AG09319 (cell line): ENCODE data around the gene HMGB1.

Experiments used
- DNase-seq: peaks from one replicate; pipeline ENCODE4 v3.0.0-alpha.2; 2010; ENCODE audit warnings: low read depth; ENCODE audit errors: extremely low read depth
- TF ChIP-seq, protein P1 (sequence below): IDR thresholded peaks from 2 replicates; pipeline ENCODE4 v1.5.1; 2011; ENCODE audit warnings: low read depth, mild to moderate bottlenecking, inconsistent platforms, low read length, moderate library complexity

The HMGB1 gene

GRCh38 chr13:30440910-30441703 is 24.6 kb downstream of the HMGB1 start:
- no peak for DNase-seq
- TF ChIP-seq, protein P1, sequence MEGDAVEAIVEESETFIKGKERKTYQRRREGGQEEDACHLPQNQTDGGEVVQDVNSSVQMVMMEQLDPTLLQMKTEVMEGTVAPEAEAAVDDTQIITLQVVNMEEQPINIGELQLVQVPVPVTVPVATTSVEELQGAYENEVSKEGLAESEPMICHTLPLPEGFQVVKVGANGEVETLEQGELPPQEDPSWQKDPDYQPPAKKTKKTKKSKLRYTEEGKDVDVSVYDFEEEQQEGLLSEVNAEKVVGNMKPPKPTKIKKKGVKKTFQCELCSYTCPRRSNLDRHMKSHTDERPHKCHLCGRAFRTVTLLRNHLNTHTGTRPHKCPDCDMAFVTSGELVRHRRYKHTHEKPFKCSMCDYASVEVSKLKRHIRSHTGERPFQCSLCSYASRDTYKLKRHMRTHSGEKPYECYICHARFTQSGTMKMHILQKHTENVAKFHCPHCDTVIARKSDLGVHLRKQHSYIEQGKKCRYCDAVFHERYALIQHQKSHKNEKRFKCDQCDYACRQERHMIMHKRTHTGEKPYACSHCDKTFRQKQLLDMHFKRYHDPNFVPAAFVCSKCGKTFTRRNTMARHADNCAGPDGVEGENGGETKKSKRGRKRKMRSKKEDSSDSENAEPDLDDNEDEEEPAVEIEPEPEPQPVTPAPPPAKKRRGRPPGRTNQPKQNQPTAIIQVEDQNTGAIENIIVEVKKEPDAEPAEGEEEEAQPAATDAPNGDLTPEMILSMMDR: no peak

DNA sequence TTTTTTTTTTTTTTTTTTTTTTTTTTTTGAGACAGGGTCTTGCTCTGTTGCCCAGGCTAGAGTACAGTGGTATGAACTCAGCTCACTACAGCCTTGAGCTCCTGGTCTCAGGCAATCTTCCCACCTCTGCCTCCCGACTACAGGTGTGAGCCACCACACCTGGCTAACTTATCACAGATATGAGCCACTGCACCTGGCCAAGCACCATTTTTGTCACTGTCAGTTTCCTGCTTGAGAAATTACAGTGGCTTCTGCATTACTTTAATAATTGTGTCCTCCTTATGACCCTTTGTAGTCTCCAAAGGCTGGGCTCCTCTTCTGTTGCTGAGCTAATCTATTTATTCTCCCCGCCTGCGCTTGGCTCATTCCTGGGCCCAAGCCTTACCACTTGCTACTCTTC is 27.4 kb downstream of the HMGB1 start:
- TF ChIP-seq, protein P1: no peak
- DNase-seq: no peak

DNA sequence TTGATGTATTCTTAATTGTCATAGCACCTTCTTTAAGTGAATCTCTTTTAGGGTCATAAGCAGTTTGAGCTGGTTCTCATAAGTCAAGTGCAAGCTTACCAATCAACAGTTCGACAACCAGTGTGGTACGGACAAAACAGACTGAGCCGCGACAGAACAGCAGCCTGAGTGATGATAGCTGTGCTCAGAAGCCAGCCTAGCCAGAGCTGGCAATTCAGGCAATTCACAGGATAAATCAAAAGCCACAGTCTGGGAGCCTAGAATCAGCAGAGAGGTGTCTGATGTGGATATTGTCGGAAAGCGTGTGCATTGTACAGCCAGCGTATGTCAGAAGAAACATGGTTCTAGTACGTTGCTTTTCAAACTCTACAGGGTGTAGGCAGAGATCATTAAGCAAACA is 28.6 kb downstream of the HMGB1 start:
- TF ChIP-seq, protein P1: no peak

GRCh38 chr13:30435911-30436451 is 29.8 kb downstream of the HMGB1 start:
- DNase-seq: no peak
- TF ChIP-seq, protein P1: no peak

More for the DNA sequence above, 28.6 kb downstream of the HMGB1 start:
- no peak for DNase-seq

DNA sequence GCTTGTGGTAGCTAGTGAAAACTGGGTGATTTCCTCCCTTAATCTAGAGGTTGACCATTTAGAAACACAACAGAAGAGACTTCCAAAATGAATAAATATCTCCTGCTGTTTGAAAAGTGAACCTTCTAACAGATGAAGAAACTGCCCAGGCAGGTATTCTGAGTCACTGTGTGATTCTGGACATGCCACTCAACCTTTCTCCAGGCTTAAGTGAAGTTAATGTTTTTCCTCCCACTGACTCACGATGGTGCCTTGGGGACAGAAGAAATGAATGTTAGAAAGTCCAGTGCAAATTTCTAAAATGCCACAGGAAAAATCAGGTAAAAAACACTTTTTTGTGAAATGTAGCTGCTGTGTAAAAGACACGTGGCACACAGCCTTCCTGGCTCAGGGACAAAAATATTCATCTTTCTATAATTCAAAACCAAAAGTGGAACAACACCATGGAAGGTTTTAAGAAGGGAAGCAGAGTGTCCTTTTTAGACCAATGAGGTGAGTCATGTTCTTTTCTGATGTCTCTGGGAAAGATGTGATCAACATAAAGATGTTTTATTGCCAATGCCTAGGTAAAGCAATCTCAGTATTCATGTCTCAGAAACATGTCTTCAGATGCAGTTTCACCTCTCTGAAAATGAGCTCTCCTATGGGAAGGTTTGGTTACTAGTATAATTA is 34.3 kb downstream of the HMGB1 start:
- TF ChIP-seq, protein P1: no peak
- DNase-seq: no peak

DNA sequence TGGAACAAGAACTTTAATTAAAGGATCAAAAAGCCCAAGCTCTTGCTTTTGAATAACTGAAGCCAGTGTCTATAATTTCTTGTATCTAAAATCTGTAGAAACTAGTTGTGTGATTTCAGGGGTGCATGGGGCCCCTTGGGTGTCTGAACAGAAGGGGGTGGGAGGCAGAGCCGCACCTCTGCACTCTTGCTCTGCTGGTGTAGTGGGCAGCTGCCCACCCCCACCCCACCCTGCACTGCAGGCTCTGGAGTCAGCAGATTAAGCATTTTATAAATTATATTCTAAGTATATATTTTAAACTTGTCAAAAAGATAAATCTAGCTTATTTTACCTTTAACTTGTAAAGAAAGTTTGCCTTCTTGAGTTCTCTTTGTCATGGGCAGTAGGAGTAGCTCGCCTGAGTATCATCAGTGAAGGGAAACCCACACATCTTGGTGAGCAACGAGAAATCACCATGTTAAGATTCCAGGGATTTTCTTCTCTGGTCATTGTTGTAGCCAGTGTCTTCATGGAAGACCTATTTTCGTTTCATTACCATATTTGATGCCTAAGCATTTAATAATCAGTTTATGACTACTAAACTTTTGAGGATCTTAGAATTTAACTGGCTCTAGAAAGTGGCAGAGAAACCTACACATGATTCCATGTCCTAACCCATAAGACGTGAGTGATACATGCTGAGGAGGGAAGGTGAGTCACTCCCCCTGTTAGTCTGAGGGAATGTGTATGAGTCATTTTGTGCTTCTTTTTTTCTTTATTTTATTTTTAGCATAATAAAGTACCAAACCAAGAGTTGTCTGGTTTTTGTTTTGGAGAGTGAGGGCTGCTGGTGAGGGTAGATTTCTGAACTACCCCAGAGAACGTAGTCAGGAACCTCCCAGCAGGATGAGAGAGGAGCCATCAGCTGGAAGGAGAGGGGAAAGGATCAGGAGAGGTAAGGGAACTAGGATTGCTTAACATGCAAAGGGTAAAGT is 35.7 kb downstream of the HMGB1 start:
- TF ChIP-seq, protein P1: no peak
- no peak for DNase-seq
